PFSK-1 (cell line): Measurements from ENCODE around the gene PIANP.

ENCODE experiments used
- FOXP2 ChIP-seq: optimal IDR thresholded peaks from 2 replicates; pipeline ENCODE3; 2011; ENCODE audit warnings: borderline replicate concordance, control low read depth, inconsistent platforms; ENCODE audit not compliant: insufficient read depth; ENCODE audit errors: extremely low read length, extremely low read depth
- POLR2AphosphoS5 ChIP-seq: IDR thresholded peaks from 2 replicates; pipeline ENCODE4 v1.6.1; 2012; ENCODE audit warnings: low read depth, mild to moderate bottlenecking, control low read depth, low read length, moderate library complexity
- REST ChIP-seq, 2 experiments: IDR thresholded peaks; 2 replicates each; pipeline versions ENCODE4 v1.6.1 to v1.8.0; 2011 to 2012; ENCODE audit warnings: low read depth in 2 of 2, low read length in 2 of 2, control low read depth in 1 of 2, inconsistent platforms in 1 of 2, mild to moderate bottlenecking in 1 of 2, moderate library complexity in 1 of 2; ENCODE audit not compliant: insufficient read depth in 1 of 2
- SIN3A ChIP-seq: IDR thresholded peaks from 2 replicates; pipeline ENCODE4 v1.6.1; 2012; ENCODE audit warnings: mild to moderate bottlenecking, low read length, moderate library complexity, borderline replicate concordance; ENCODE audit not compliant: insufficient read depth
- TAF1 ChIP-seq: IDR thresholded peaks from 2 replicates; pipeline ENCODE4 v1.6.1; 2012; ENCODE audit warnings: low read length, control low read depth, borderline replicate concordance; ENCODE audit not compliant: insufficient read depth

PIANP gene

GRCh38 chr12:6736754-6737153 lies 36.1 kb upstream of the PIANP start:
- TF ChIP-seq FOXP2 (no peak), POLR2AphosphoS5 (no peak), SIN3A (no peak), REST (IDR thresholded peaks at IDR 0.05; ENCODE audit: insufficient read depth in 1 of 2, low read depth in 2 of 2, low read length in 2 of 2) (no peak), TAF1 (no peak)

GRCh38 chr12:6735448-6736191 lies 35.0 kb upstream of the PIANP start:
- TF ChIP-seq SIN3A (no peak), FOXP2 (no peak), REST (IDR thresholded peaks at IDR 0.05; ENCODE audit: insufficient read depth in 1 of 2, low read depth in 2 of 2, low read length in 2 of 2) (no peak), POLR2AphosphoS5 (no peak), TAF1 (no peak)

- TF ChIP-seq POLR2AphosphoS5 (no peak), FOXP2 (no peak), REST (IDR thresholded peaks at IDR 0.05; ENCODE audit: insufficient read depth in 1 of 2, low read depth in 2 of 2, low read length in 2 of 2) (no peak), TAF1 (no peak), SIN3A (no peak)
These were observed 34.1 kb upstream of the PIANP start for GRCh38 chr12:6734506-6735387.

GRCh38 chr12:6730169-6730568 lies 29.6 kb upstream of the PIANP start:
- TF ChIP-seq FOXP2, result no peak
- no peak for TF ChIP-seq TAF1
- TF ChIP-seq REST (IDR thresholded peaks at IDR 0.05; ENCODE audit: insufficient read depth in 1 of 2, low read depth in 2 of 2, low read length in 2 of 2), result no peak
- no peak for TF ChIP-seq POLR2AphosphoS5
- no peak for TF ChIP-seq SIN3A
